GM19452 (cell line): ENCODE data around the gene CARHSP1.
"Not testable (repeated sequence)": the region's sequence is repeated elsewhere in the genome, so short reads cannot be mapped to it uniquely, and the experiment has no call there.

Experiments used
- ATAC-seq: cut with Tn5 transposase; IDR thresholded peaks from one replicate; pipeline ENCODE4 v1.9.1; 2021; ENCODE audit not compliant: unreplicated experiment

The CARHSP1 gene

DNA sequence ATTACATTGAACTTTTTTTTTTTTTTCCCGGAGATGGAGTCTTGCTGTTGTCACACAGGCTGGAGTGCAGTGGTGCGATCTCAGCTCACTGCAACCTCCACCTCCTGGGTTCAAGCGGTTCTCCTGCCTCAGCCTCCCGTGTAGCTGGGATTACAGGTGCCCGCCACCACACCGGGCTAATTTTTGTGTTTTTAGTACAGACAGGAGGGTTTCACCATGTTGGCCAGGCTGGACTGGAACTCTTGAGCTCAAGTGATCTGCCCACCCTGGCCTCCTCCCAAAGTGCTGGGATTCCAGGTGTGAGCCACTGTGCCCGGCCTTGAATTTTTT lies 5.0 kb upstream of the CARHSP1 start:
- not testable (repeated sequence) for ATAC-seq

DNA sequence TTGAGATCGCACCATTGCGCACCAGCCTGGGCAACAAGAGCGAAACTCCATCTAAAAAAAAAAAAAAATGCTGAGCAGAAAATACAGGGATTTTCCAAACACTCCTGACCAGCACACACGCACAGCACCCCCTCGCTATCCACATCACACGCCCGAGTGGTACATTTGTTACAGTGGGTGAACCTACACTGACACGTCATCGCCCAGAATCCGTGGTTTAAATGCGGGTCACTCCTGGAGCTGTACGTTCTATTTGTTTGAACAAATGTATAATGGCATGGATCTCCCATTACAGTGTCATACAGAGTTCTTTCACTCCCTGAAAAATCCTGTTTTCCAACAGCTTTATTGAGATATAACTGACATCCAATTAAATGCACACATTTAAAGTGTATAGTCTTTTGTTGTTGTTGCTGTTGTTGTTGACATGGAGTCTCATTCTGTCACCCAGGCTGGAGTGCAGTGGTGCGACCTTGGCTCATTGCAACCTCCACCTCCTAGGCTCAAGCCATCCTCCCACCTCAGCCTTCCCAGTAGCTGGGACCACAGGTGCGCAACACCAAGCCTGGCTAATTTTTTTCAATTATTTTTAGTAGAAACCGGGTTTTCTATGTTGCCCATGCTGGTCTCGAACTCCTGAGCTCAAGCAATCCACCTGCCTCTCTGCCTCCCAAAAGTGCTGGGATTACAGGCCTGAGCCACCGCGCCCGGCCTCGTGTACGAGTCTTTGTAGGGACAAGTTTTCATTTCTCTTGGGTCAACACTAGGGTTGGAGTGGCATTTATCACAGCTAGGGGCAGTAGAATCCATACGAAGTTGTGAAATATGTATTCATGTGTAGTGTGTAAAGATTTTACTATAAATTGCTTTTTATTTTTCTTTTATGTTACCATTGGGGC lies 4.4 kb upstream of the CARHSP1 start:
- no peak for ATAC-seq

DNA sequence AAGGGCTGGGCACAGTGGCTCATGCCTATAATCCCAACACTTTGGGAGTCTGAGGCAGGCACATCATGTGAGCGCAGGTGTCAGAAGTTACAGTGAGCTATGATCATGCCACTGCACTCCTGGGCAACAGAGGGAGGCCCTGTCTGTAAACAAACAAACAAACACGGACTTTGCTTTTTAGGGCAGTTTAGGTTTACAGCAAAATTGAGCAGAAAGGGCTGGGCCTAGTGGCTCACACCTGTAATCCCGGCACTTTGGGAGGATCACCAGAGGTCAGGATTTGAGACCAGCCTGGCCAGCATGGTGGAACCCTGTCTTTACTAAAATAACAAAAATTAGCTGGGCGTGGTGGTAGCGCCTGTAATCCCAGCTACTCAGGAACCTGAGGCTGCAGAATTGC lies 3.3 kb upstream of the CARHSP1 start:
- no peak for ATAC-seq

DNA sequence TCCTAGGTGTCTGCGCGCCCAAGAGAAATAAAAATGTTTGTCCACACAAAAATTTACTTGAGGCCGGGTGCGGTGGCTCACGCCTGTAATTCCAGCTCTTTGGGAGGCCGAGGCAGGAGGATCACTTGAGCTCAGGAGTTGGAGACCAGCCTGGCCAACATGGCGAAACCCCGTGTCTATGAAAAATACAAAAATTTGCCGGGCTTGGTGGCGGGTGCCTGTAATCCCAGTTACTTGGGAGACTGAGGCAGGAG lies 1.1 kb upstream of the CARHSP1 start:
- ATAC-seq, result not testable (repeated sequence)

DNA sequence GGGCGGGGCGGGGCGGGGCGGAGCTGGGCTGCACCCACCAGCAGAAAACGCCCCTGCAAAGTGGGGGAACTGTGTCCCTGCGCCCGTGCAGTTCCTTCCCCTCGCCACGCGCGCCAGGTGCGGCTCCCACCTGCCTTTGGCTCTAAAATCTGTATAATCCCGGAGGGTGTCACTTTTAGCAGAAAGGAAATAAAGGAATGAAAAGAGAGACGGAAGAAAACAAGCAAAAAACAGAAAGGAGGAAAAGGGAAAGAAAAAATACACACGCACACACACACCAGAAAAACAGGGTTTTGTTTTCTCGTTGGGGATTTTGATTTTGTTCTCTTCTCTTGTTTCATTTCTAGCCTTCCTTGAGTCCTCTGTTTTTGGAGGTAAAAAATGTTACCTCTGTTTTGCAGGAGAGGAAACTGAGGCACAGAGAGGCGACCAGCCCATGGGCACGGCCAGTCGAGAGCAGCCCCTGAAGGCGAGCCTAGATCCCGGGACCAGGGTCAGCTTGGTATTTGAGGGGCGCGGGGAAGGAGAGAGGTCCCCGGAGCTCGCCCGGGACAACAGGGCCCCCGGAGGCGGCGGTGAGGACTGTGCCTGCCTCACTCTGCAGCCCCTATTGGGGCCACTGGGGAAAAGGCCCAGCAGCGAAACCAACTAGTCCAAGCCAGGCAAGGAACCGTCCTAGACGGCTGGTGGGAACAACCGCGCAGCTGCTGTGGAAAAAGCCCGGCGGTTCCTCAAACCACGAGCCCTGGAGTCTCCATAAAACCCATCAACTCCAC lies 594 bp upstream of the CARHSP1 start:
- ATAC-seq, result no peak

DNA sequence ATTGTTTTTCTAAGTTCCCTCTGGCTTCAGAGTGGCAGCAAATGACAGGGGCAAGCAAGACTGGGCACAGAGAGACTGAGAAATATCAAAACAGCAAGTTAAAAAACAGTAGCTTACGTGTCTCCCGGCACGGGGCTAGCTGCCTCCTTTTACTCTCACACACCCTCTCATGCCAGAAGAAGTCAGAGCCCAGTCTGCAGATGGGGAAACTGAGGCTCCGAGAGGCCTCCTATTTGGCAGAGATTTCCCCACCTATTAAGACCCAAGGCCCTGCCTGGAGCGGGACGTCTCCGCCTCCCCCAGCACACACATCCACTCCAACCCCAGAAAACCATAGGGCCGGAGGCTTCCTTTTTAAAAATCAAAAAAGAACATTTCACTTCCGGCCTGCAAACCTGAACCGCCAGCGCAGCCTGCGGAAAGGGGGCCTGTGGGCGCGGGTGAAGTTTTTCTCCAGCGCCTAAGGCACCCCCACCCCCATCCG lies 832 bp downstream of the CARHSP1 start:
- ATAC-seq, result no peak

DNA sequence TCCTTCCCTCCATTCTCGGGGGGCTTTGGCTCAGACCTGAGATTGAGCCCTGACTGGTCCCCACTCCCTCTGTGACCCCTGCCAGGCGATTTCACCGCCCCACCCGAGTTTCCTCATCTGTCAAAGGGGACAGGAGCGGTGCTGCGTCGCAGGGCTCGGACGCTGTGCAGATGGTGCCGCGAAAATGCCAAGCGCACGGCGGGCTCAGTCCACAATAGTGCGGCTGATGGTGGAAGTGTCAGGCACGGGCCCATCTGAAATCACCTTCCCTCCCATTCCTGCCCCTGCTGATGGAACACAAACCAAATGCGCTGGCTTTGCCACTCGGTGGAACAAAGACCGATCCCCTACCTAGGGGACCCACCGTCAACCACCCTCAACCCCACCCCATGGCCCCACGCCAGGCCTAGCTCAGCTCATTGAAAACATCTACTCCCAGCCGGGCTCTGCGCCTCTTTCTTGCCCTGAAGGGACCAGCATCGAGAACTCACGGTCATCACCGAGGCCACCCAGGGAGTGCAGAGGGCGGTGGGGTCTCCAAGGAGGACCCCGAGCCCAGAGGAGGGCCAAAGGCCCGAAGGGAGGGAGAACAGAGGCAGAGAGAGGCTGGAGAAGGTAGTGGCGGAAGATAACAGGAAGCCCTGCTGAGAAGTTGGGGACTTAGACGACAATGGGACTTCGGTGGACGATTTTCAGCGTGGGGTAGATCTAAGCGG lies 1.4 kb downstream of the CARHSP1 start:
- no peak for ATAC-seq

DNA sequence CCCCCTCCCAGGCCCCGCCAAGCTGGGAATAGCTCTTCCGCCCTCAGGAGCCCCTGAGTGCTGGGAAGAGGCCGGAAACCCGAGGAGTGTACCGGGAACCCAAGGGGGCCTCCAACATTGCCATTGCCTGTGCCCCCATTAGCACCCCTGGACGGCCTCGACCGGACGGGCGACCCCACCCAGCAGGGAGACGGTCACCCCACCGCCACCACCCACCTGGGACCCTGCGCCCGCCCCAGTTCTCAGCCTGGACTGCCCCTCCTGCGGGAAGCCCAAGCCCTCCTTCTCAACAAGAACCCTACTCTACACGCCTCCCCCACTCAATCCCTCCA lies 2.0 kb downstream of the CARHSP1 start:
- no peak for ATAC-seq

DNA sequence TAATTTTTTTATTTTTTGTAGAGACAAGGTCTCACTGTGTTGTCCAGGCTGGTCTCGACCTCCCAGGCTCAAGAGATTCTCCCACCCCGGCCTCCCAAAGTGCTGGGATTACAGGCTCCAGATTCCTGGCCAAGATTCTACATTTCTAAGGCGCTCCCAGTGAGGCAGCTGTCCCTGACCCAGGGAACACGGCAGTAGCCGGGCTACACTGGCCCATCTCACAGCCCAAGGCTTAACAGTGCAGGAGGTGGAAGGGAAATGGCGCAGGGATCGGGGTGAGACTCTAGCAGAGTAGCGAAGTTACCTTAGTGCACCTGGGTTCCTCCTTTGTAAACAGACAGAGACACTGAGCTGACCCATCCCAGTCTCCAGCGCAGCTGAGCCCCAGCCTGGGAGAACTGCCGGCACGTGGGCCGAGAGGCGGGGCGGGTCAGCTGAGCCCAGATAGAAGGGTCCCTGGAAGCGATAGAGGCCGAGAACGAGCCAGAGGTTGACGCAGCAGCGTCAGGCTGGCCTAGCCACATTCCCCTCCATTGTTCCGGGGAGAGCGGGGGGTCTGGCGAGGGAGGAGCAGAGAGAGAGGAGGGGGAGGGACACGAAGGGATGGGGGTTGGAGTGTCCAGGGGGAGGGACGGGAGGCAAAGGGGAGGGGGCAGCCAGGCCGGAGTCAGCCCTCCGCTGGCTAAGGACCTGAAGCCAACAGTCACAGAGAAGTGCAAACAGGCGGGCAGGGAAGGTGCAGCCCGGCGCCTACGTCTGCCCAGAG lies 2.5 kb downstream of the CARHSP1 start:
- no peak for ATAC-seq

DNA sequence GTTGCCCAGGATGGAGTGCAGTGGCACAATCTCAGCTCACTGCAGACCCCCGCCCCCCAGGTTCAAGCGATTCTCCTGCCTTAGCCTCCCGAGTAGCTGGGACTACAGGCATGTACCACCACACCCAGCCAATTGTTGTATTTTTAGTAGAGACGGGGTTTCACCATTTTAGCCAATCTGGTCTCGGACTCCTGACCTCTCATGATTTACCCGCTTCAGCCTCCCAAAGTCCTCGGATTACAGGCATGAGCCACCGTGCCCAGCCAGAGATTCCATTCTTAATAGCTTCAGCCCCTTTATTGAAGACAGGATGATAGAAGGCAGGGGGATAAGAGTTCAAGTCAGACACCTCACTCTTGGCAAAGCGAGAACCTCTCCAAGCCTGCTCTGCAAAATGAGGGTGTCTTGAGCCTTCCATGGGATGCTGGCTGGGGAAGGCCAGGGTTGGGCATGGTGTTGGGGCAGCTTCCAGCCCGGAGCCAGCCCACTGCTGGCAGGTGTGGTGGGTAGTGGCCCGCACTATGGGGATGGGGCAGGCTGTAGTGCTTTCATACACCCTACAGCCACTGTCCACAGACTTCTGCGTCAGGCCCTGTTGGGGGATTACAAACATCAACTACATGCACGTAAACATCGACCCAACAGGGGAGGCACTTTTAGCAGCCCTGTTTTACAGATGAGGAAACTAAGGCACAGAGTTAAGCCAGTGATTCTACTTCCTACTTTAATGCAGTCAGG lies 3.5 kb downstream of the CARHSP1 start:
- no peak for ATAC-seq

DNA sequence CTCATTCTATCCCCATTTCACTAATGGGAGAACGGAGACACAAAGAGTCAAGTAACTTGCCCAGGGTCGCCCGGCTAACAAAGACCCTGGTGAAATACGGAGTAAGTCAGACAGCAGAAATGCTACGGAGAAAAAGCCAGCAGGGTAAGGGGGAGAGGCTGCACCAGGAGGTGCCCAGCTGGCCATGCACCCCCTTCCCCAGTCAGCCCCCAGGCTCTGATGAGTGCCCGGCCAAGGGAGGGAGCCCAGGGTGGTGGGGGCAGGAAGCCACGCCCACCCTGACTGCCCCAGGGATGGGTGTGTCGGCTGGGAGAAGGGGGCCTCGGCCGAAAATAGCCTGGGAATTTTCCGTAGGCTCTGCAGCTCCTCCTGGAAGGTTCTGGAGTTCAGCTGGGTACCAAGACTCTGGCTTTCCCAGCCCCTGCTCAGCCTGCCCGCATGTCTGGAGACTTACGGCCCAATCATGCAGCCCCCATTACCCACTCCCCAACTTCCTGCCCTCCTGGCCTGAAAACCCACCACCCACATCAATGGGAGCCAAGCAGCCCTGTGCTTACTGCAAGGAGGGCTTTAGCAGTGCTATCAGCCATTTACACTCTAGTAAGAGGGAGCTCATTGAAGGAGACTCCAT lies 4.2 kb downstream of the CARHSP1 start:
- ATAC-seq, result no peak

DNA sequence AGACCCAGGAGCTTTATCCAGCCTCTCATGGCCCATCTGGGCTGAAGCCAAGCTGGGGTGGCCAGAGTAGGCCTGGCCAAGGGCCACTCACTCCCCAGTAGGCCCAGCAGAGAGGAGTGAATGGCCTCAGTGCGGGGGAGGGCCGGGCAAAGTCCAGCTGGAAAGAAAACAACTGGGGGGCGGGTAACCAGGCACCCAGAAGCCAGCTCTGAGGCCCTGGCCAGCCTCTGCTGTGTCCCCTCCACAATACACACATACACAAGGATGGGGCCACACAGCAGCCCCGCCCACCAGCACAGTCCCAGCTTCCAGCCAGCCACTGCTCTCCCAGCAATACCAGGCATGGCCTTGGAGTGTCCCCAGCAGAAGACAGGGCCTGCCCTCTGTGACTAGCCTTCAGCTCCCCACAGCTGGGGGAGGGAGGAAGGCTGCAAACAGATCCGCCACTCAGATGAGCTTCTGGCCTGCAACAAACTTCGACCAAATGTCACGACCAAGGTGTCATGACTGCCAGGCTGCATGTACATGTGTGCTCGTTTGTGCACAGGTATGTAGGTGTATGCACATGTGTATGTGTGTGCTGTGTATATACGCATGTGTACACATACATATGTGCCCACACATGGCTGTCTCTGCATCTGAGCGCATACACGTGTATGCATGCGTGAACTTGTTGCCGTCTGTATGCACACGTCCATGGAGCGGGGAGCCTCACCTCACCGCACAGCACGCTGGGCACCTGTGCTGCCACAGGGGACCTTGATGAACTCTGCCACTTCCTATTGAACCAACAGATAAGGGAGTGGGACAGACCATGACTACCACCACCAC lies 5.0 kb downstream of the CARHSP1 start:
- ATAC-seq, result no peak

DNA sequence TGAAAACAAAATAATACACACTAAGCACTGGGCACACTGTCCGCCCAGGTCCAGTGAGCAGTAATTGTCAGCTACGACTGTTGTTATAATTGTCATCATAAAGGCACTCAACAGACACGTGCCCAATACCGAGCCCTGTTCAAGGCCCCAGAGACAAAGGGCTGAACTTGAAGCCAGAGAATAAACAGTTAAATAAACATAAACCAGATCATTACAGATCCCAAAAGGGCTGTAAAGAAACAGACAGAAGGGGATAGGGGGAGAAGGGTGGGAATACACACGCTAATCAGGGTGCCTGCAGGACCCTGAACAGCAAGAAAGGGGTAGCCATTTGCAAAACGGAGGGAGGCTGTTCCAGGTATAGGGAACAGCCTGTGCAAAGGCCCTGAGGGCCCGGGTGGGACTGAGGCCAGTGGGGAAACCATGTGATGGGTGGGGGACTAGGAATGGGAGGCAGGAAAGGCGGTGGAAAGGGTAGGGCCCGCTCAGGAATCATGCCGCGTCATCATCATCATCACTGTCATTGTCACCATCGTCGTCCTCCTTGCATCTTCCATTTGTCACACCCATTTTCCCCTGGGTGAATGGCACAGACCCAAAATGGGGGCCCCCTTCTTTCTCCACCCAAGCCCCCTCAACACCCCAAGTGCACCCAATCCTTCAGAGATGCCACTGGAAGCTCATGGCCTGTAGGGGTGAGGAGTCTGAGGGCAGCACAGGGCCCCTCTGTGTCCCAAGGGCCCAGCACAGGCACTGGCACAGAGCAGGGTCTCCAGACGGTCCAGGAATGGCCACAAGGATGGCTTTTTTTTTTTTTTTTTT lies 6.3 kb downstream of the CARHSP1 start:
- no peak for ATAC-seq

DNA sequence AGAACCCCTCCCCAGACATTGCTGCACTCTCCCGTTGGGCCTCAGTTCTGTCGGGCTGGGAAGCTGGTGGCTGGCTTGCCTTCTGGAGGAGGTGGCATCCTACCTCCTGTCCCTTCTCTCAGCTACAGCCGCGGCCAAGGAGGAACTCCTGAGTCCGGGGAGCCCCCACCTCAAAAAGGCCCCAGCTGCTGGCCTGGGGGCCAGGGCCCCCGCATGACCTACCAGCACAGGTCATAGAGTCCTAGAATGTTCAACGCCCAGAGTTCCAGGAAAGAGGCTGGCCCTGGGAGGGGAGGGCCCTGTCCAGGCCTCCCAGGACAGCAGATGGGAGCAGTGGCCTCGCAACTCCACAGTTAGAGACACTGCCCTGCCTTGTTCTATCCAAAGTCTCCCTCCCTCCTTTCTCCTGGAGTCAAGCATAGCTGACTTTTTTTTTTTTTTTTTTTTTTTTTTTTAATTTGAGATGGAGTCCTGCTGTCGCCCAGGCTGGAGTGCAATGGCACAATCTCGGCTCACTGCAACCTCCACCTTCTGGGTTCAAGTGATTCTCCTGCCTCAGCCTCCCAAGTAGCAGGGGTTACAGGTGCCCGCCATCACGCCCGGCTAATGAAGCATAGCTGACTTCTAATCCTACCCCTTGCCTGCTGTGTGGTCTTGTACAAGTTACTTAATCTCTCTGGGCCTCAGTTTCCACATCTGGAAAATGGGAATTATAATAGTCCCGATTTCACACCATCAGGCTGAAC lies 7.1 kb downstream of the CARHSP1 start:
- no peak for ATAC-seq

DNA sequence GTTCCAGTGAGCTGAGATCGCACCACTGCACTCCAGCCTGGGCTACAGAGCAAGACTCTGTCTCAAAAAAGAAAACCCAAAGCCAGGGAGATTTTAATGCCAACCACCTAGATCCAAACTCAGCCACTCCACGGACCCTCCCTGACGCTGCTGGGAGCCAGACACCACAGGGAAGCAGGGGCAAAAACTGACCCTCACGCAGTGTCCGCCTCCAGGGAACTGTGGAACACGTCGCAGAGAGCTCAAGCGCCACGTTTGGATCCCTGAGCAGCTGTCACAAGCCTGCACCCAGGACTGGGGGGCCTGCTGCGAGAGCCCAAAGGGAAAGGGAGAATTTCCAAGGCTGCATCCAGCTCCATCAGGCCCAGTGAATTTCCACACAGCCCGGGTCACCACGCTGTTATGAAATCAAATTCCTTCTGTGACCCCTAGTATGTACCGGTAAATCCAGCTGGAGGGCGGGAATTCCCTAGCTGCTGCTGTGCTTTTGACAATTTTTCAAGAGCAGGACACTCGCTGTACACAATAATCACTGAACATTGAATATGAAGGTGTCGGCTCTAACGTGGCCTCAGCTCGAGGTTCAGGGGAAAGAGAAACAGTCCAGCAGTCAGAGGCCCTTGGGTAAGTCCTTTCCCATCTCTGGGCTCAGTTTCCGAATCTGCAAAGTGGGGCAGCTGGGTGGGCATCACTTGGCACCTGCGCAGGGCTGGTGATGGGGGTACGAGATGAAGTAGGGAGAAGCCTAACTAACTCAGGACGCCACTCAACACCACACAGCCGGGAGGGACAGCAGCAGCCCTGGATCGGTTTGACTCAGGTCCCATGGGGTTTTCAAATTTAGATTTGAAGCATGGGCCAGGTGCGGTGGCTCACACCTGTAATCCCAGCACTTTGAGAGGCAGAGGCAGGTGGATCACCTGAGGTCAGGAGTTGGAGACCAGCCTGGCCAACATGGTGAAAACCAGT lies 8.6 kb downstream of the CARHSP1 start:
- no peak for ATAC-seq
